PFSK-1 (cell line): ENCODE measurements around the gene ARHGAP10.

ENCODE experiments used
- FOXP2 ChIP-seq: optimal IDR thresholded peaks from 2 replicates; pipeline ENCODE3; 2011; ENCODE audit warnings: borderline replicate concordance, control low read depth, inconsistent platforms; ENCODE audit not compliant: insufficient read depth; ENCODE audit errors: extremely low read length, extremely low read depth
- POLR2AphosphoS5 ChIP-seq: IDR thresholded peaks from 2 replicates; pipeline ENCODE4 v1.6.1; 2012; ENCODE audit warnings: low read depth, mild to moderate bottlenecking, control low read depth, low read length, moderate library complexity
- REST ChIP-seq, 2 experiments: IDR thresholded peaks; 2 replicates each; pipeline versions ENCODE4 v1.6.1 to v1.8.0; 2011 to 2012; ENCODE audit warnings: low read depth in 2 of 2, low read length in 2 of 2, control low read depth in 1 of 2, inconsistent platforms in 1 of 2, mild to moderate bottlenecking in 1 of 2, moderate library complexity in 1 of 2; ENCODE audit not compliant: insufficient read depth in 1 of 2
- SIN3A ChIP-seq: IDR thresholded peaks from 2 replicates; pipeline ENCODE4 v1.6.1; 2012; ENCODE audit warnings: mild to moderate bottlenecking, low read length, moderate library complexity, borderline replicate concordance; ENCODE audit not compliant: insufficient read depth
- TAF1 ChIP-seq: IDR thresholded peaks from 2 replicates; pipeline ENCODE4 v1.6.1; 2012; ENCODE audit warnings: low read length, control low read depth, borderline replicate concordance; ENCODE audit not compliant: insufficient read depth

The ARHGAP10 gene

GRCh38 chr4:147975933-147976928 lies 244.3 kb downstream of the ARHGAP10 start:
- TF ChIP-seq SIN3A (no peak), REST (IDR thresholded peaks at IDR 0.05; ENCODE audit: insufficient read depth in 1 of 2, low read depth in 2 of 2, low read length in 2 of 2) (no peak), TAF1 (no peak), POLR2AphosphoS5 (no peak), FOXP2 (no peak)

GRCh38 chr4:147980586-147980985 lies 248.7 kb downstream of the ARHGAP10 start:
- TF ChIP-seq FOXP2 (no peak), REST (IDR thresholded peaks at IDR 0.05; ENCODE audit: insufficient read depth in 1 of 2, low read depth in 2 of 2, low read length in 2 of 2) (no peak), POLR2AphosphoS5 (no peak), TAF1 (no peak), SIN3A (no peak)

- TF ChIP-seq SIN3A = no peak
- TF ChIP-seq REST (IDR thresholded peaks at IDR 0.05; ENCODE audit: insufficient read depth in 1 of 2, low read depth in 2 of 2, low read length in 2 of 2) = no peak
Measured at GRCh38 chr4:147981305-147981704, 249.4 kb downstream of the ARHGAP10 start.

DNA sequence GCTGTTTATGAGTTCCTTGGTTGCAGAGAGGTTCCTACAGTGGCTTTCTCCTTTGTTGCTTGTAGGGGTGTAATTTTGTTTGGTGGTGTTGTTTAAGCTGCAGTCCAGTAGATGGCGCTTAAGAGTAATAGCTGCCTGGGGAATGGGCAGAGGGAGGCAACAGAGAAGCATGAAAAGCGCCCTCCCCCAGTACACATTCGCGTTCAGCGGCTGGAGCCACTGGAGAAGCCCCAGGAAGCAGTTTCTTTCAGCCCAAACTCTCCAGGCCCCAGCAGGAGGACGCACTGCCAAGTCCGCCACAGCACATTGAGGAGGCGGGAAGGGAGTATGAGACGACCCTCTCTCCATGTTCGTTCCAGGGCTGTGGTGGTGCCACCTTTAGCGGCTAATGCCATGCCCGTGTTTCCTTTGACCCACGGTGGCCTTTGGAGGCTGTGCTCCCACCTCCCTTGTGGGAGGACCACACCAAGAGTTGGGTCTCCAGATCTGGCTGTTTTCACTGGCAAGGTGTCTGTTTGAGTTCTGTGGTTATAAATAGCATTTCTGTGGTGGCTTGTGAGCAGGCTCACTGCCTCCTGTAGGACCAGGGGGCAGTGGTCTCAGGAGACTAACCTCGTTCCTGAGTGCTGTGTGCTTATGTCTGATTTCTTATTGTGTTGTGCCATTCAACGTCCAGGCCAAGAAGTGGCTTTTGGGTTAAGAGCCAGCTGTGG lies 252.3 kb downstream of the ARHGAP10 start:
- TF ChIP-seq TAF1 (no peak), SIN3A (no peak), REST (IDR thresholded peaks at IDR 0.05; ENCODE audit: insufficient read depth in 1 of 2, low read depth in 2 of 2, low read length in 2 of 2) (no peak), FOXP2 (no peak), POLR2AphosphoS5 (no peak)
